Chondrocyte (in vitro differentiated cells): ENCODE measurements around the gene USP12. TPM values are rescaled to one million over a fixed set of nuclear protein-coding genes. Genes with fewer than 3 reads are reported as not detected.
"Not testable (repeated sequence)": the region's sequence is repeated elsewhere in the genome, so short reads cannot be mapped to it uniquely, and the experiment has no call there.

Experiments
- DNase-seq: peaks from one replicate; pipeline ENCODE4 v3.0.0; 2021; ENCODE audit warnings: mixed read lengths, low spot score
- H3K27ac Mint-ChIP-seq: one replicate; pipeline ENCODE4 v1.8.0; 2021; ENCODE audit warnings: mild to moderate bottlenecking, moderate library complexity, mixed read lengths; ENCODE audit not compliant: unreplicated experiment
- H3K27me3 Mint-ChIP-seq: 2 replicates; pipeline ENCODE4 v1.8.0; 2021; ENCODE audit warnings: low read depth, mixed read lengths
- H3K36me3 Mint-ChIP-seq: 2 replicates; pipeline ENCODE4 v1.8.0; 2021; ENCODE audit warnings: low read depth, mixed read lengths
- H3K4me1 Mint-ChIP-seq: 2 replicates; pipeline ENCODE4 v1.8.0; 2021; ENCODE audit warnings: low read depth, mild to moderate bottlenecking, mixed read lengths
- H3K4me3 Mint-ChIP-seq: one replicate; pipeline ENCODE4 v1.8.0; 2021; ENCODE audit warnings: mild to moderate bottlenecking, moderate library complexity, mixed read lengths; ENCODE audit not compliant: unreplicated experiment
- H3K9me3 Mint-ChIP-seq: 2 replicates; pipeline ENCODE4 v1.8.0; 2021; ENCODE audit warnings: low read depth, mixed read lengths
- total RNA-seq: library from RNA; stranded (reverse); gene quantifications from 3 replicates; pipeline ENCODE4 v1.2.1, GENCODE V29; 2021
- TF ChIP-seq, protein P1 (sequence below): fragments of 200-600 bp; sonication (generic); IDR thresholded peaks from 2 replicates; pipeline ENCODE4 v1.5.0; 2021; ENCODE audit warnings: antibody characterized with exemption, mild to moderate bottlenecking, moderate library complexity

USP12 gene
- total RNA-seq, 1 donor from 2014 or later: 23.2 TPM

DNA sequence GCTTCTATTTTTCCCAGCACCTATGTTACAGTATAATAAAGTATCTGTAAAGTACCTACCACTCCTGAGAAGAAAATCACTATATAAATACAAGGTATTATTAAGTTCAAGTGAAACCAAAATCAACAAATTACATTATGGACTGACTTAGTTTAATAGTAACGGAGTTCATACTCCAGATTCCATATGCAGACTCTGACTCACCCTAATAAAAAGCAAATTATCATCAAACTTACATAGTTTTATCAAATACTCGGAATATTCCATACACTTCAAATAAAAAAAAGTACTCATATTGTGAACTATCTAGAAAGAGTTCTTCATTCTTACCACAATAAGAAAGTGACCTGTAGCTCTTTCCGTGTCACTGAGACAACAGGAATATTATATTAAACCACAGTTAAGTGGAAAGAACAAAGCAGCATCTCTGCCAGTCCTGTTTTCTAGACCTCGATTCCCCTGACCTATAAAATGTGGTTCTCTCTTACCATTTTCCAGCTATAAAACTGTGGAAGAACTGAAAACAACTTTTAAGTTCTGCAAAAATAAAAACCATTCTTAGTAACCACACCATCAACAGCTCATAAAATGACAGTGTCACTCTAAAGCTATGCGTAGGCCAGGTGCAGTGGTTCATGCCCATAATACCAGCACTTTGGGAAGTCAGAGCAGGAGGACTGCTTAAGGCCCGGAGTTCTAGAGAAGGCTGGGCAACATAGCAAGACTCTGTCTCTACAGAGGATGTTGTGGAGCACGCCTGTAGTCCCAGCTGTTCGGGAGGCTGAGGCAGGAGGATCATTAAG is 42.6 kb downstream of the USP12 start:
- no peaks in the 10 kb centered on the region for H3K27me3 Mint-ChIP-seq
- H3K9me3 Mint-ChIP-seq: peaks cover 6% of the 10 kb centered on the region
- TF ChIP-seq, protein P1, sequence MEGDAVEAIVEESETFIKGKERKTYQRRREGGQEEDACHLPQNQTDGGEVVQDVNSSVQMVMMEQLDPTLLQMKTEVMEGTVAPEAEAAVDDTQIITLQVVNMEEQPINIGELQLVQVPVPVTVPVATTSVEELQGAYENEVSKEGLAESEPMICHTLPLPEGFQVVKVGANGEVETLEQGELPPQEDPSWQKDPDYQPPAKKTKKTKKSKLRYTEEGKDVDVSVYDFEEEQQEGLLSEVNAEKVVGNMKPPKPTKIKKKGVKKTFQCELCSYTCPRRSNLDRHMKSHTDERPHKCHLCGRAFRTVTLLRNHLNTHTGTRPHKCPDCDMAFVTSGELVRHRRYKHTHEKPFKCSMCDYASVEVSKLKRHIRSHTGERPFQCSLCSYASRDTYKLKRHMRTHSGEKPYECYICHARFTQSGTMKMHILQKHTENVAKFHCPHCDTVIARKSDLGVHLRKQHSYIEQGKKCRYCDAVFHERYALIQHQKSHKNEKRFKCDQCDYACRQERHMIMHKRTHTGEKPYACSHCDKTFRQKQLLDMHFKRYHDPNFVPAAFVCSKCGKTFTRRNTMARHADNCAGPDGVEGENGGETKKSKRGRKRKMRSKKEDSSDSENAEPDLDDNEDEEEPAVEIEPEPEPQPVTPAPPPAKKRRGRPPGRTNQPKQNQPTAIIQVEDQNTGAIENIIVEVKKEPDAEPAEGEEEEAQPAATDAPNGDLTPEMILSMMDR: no peak
- DNase-seq: no peak
- no peak overlapping the region for H3K4me3 Mint-ChIP-seq
- no peaks in the 10 kb centered on the region for H3K36me3 Mint-ChIP-seq
- H3K4me1 Mint-ChIP-seq: peaks cover 88% of the 10 kb centered on the region
- H3K27ac Mint-ChIP-seq: peak overlapping the region; percentile 86

DNA sequence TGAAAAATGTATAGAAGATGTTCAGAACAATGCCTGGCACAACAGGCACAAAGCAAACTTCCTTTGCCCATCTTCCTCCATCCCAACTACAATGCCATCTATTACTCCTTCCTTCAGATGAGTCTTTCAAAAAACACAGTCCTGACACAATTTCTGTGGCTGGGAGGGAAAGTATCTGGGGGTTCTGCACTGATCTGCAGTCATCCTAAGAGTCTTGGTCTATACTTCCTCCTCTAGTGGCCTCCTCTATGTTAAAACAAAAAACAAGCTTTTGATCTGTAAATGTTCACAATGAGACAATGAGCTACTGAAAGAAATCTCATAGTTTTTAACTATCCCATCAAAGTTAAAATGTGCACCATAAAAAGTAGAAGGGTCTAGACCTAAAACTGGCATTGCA is 44.8 kb downstream of the USP12 start:
- Mint-ChIP-seq H3K9me3 (peaks cover 11% of the 10 kb centered on the region), H3K27ac (no peak overlapping the region), H3K4me3 (no peak overlapping the region), H3K4me1 (peaks cover 81% of the 10 kb centered on the region), H3K36me3 (peaks cover 7% of the 10 kb centered on the region), H3K27me3 (no peaks in the 10 kb centered on the region)
- TF ChIP-seq, protein P1: no peak
- DNase-seq: no peak

DNA sequence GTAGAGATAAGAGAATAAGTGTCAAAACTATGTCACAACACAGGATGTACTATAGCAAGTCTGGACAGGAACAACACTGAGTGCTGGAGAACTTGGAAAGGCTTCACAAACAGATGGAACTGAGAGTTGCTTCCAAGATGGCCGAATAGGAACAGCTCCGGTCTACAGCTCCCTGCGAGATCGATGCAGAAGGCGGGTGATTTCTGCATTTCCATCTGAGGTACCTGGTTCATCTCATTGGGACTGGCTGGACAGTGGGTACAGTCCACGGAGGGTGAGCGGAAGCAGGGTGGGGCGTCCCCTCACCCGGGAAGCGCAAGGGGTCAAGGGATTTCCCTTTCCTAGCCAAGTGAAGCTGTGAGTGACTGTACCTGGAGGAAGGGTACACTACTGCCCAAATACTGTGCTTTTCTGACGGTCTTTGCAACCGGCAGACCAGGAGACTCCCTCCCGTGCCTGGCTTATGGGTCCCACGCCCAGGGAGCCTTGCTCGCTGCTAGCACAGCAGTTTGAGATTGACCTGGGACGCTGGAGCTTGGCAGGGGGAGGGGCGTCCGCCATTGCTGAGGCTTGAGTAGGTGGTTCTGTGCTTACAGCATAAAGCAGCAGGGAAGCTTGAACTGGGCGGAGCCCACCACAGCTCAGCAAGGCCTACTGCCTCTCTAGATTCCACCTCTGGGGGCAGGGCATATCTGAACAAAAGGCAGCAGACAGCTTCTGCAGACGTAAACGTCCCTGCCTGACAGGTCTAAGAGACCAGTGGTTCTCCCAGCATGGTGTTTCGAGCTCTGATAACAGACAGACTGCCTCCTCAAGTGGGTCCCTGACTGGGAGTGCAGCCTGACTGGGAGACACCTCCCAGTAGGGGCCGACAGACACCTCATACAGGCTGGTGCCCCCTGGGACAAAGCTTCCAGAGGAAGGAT is 46.0 kb downstream of the USP12 start:
- Mint-ChIP-seq H3K4me1 (peaks cover 81% of the 10 kb centered on the region), H3K27me3 (no peaks in the 10 kb centered on the region), H3K4me3 (no peak overlapping the region), H3K9me3 (peaks cover 10% of the 10 kb centered on the region), H3K36me3 (peaks cover 7% of the 10 kb centered on the region), H3K27ac (peak overlapping the region; percentile 12)
- TF ChIP-seq, protein P1: peak; percentile 16
- no peak for DNase-seq

DNA sequence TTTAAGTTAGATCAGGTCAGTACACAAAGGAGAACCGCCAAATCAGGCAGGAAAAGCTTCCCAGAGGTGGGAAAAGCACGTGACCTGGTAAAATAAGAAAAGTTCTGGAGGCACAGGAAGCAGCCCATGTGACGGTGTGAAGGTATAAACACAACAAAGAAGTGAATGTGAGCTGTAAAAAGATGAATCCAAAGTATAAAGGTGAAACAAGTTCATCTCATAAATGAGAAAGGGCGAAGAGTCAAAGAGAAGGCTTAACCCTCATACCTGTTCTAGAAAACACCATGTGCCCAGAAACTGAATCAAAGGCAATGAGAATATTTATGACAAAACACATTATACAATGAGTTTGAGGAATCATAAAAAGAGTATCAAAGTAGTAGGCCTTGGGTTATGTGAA is 47.0 kb downstream of the USP12 start:
- peak overlapping the region; percentile 71 for H3K27ac Mint-ChIP-seq
- no peak overlapping the region for H3K4me3 Mint-ChIP-seq
- TF ChIP-seq, protein P1: no peak

DNA sequence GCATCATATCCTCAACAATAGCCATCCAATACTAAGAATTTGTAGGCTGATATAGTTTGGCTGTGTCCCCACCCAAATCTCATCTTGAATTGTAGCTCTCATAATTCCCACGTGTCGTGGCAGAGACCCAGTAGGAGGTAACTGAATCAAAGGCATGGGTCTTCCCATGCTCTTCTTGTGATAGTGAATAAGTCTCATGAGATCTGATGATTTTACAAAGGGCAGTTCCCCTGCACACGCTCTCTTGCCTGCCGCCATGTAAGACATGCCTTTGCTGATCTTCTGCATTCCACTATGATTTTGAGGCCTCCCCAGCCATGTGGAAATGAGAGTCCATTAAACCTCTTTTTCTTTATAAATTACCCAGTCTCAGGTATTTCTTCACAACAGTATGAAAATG is 48.2 kb downstream of the USP12 start:
- DNase-seq, H3K27ac Mint-ChIP-seq, H3K27me3 Mint-ChIP-seq, H3K9me3 Mint-ChIP-seq, H3K4me3 Mint-ChIP-seq, H3K36me3 Mint-ChIP-seq: not testable (repeated sequence)
- peaks cover 82% of the 10 kb centered on the region for H3K4me1 Mint-ChIP-seq

More for the DNA sequence above, 47.0 kb downstream of the USP12 start:
- no peak for DNase-seq
- peaks cover 7% of the 10 kb centered on the region for H3K36me3 Mint-ChIP-seq
- no peaks in the 10 kb centered on the region for H3K27me3 Mint-ChIP-seq
- peaks cover 5% of the 10 kb centered on the region for H3K9me3 Mint-ChIP-seq
- peaks cover 81% of the 10 kb centered on the region for H3K4me1 Mint-ChIP-seq
